Gastroesophageal sphincter (tissue), 3 donors: ENCODE data around the gene DMKN.

ENCODE experiments used
- POLR2A ChIP-seq, 2 donors: fragments of 450-650 bp; IDR thresholded peaks; one replicate each; pipeline ENCODE4 v1.6.1; 2017; ENCODE audit warnings: antibody characterized with exemption in 2 of 2, mild to moderate bottlenecking in 2 of 2, moderate library complexity in 1 of 2
- POLR2AphosphoS5 ChIP-seq: sonication (generic); formaldehyde crosslinking; IDR thresholded peaks from one replicate; pipeline ENCODE4 v1.6.1; 2017; ENCODE audit warnings: antibody characterized with exemption
- TF ChIP-seq, protein P1 (sequence below), 4 experiments: fragments of 200-600 bp in 2 of 4; fragments of 450-650 bp in 2 of 4; sonication (generic) in 1 of 4; IDR thresholded peaks; one replicate each; pipeline ENCODE4 v1.5.1; 2017 to 2019; ENCODE audit warnings: antibody characterized with exemption in 4 of 4, mild to moderate bottlenecking in 2 of 4, moderate library complexity in 2 of 4

DNA sequence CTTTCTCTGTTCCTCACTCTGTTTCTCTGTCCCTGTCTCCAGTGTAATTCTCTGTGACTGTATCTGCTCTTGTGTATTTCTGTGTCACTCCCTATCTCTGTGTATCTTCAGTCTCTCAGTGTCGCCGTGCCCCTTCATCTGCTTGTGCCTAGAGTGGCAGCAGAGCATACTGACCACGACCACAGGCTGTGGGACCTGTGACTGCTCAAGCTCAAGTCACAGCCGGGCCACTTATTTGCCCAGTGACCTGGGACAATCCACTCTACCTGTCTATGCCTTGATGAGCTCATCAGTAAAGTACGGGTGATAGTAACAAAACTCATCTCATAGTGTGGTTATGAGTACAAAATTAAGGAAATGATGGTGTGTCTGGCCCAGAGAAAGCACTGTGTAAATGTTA is 40.6 kb upstream of the DMKN start:
- TF ChIP-seq, protein P1, sequence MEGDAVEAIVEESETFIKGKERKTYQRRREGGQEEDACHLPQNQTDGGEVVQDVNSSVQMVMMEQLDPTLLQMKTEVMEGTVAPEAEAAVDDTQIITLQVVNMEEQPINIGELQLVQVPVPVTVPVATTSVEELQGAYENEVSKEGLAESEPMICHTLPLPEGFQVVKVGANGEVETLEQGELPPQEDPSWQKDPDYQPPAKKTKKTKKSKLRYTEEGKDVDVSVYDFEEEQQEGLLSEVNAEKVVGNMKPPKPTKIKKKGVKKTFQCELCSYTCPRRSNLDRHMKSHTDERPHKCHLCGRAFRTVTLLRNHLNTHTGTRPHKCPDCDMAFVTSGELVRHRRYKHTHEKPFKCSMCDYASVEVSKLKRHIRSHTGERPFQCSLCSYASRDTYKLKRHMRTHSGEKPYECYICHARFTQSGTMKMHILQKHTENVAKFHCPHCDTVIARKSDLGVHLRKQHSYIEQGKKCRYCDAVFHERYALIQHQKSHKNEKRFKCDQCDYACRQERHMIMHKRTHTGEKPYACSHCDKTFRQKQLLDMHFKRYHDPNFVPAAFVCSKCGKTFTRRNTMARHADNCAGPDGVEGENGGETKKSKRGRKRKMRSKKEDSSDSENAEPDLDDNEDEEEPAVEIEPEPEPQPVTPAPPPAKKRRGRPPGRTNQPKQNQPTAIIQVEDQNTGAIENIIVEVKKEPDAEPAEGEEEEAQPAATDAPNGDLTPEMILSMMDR (IDR thresholded peaks at IDR 0.05): no peak
- TF ChIP-seq POLR2A (IDR thresholded peaks at IDR 0.05): no peak
- TF ChIP-seq POLR2AphosphoS5: no peak
